AG09309 (cell line): Measurements from ENCODE around the gene PEX16.

Experiments
- DNase-seq: peaks from one replicate; pipeline ENCODE4 v3.0.0-alpha.2; 2010; ENCODE audit warnings: low read depth
- H3K4me3 ChIP-seq: 2 replicates; pipeline ENCODE4 v1.5.1; 2011; ENCODE audit warnings: mild to moderate bottlenecking, low read depth, low read length, moderate library complexity; ENCODE audit not compliant: control insufficient read depth
- CTCF ChIP-seq: IDR thresholded peaks from 2 replicates; pipeline ENCODE4 v1.5.1; 2011; ENCODE audit warnings: mild to moderate bottlenecking, low read depth, low read length, inconsistent platforms; ENCODE audit not compliant: insufficient read depth, control insufficient read depth; ENCODE audit errors: missing control alignments

Gene PEX16

GRCh38 chr11:45924036-45924915 lies 6.6 kb upstream of the PEX16 start:
- no peak for TF ChIP-seq CTCF
- H3K4me3 ChIP-seq, result no peak overlapping the region
- no peak for DNase-seq

DNA sequence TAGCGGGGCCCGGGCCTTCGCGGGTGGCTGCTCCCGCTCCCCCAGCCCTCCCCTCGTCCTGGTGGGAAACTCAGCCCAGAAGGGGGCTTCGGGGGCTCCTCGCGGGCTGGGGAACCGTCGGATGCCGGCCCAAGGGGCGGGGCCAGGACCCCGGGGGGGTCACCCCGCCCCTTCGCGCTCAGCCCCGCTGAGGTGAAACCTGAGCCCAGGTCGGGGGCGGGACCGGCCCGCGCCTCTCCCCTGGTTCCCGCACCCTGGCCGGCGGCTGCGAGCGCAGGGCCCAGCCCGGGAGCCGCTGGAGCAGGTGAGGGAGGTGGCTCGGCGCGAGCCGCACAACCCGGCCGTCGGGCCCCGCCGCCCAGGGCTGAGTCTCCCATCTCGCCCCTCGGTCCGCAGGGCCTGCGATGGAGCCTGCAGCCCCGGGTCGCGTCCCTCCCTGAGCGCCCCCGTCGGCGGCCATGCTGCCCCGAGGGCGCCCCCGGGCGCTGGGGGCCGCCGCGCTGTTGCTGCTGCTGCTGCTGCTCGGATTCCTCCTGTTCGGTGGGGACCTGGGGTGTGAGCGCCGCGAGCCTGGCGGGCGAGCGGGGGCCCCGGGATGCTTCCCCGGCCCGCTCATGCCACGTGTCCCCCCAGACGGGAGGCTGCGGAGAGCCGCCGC lies 4.9 kb upstream of the PEX16 start, which contains the start of gene LARGE2:
Gene LARGE2 (plus strand): TSS at position 232 of the 658 bp plus-strand sequence. CDS start 227 bp downstream, at position 459.
- DNase-seq, result no peak
- TF ChIP-seq CTCF, result no peak
- H3K4me3 ChIP-seq, result no peak within 1 kb of the TSS

GRCh38 chr11:45921561-45922424 lies 4.1 kb upstream of the PEX16 start:
- no peak for DNase-seq
- H3K4me3 ChIP-seq, result no peak overlapping the region
- TF ChIP-seq CTCF, result no peak

DNA sequence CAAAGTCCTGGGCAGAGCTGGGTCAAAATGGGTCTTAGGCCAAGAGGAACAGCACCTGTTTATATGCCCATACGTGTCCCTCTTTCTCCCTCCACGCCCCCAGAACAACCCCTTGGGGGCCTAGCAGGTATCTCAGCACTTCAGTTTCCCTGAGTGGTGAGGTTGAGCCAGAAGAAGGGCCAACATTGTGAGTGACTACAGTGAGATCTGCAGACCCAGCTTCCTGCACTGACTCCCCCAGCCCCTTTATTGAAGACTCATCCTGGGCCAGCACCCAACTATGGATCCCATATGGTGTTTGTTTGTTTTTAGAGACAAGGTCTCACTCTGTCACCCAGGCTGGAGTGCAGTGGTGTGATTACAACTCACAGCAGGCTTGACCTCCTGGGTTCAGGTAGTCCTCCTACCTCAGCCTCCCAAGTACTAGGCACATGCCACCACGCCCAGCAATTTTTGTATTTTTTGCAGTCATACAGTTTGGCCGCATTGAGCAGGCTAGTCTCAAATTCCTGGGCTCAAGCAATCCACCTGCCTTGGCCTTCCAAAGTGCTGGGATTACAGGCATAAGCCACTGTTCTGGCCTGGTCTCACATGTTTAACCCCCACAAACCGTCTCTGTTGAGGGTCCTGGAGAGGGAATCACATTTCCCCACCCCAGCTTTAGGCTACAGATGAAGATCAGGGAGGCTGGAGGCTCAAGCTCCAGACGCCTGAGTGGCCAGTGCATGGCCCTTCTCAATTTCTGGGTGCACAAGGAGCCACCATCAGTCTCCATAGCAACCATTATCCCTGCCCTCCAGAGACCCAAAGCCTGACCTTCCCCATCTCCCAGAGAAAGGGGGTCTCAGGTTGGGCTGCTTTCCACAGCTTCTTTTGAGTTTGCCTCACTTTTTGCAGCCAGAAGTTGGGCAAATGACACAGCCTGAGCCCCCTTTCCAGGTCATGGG lies 3.1 kb upstream of the PEX16 start:
- H3K4me3 ChIP-seq, result no peak overlapping the region
- no peak for DNase-seq
- no peak for TF ChIP-seq CTCF

DNA sequence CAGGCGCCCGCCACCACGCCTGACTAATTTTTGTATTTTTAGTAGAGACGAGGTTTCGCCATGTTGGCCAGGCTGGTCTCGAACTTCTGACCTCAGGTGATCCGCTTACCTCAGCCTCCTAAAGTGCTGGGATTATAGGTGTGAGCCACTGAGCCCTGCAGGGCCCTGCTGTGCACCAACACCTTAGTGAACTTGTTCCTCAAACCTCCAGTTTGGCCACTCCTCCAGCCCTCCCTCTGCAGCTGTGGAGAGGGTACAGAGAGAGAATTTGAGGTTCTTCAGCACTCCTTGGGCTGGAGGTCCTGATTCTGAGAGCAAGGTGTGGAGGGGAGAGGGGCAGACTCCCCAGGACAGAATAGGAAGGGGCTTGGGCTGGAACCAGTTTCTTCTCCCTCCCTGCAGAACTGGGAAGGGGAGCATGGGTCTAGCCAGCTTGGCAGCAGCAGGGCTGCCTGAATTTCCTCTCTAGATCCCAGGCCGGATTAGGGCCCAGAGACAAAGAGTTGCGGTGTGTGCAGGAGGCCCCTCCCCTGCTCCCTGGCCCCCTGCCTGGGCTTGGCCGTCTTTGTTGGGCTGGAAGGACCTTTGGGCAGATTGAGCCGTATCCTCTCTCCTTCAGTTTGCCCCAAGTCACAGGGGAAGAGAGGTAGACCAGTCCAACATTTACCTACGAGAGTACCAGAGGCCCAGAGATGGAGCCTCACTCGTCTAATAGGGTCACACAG lies 2.3 kb upstream of the PEX16 start:
- no peak for TF ChIP-seq CTCF
- no peak for DNase-seq
- no peak overlapping the region for H3K4me3 ChIP-seq
